Measurements from ENCODE around the gene STK40. TPM values are rescaled to one million over a fixed set of nuclear protein-coding genes. Genes with fewer than 3 reads are reported as not detected.

Gene STK40
- total RNA-seq, 2 experiments from 2014 or later: 43.8 to 83.9 TPM

DNA sequence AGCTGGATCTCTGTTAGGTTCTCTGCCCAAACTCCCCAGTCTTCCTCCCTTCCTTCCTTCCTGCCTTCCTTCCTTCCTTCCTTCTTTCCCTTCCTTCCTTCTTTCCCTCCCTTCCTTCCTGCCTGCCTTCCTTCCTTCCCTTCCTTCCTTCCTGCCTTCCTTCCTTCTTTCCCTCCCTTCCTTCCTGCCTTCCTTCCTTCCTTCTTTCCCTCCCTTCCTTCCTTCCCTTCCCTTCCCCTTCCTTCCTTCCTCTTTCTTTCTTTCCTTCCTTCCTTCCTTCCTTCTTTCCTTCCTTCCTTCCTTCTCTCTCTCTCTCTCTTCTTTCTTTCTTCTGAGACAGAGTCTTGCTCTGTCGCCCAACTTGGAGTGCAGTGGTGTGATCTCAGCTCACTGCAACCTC, 20.7 kb upstream of the STK40 start:
- intact Hi-C loops (cut with micrococcal nuclease; ENCODE audit: unreplicated experiment): no loop called here
- Histone ChIP-seq H4K20me1 (ENCODE audit: insufficient read depth, low read length) (no peaks in the 10 kb centered on the region), H3K9me2 (ENCODE audit: insufficient read depth, low read length) (no peaks in the 10 kb centered on the region), H3K79me2 (ENCODE audit: insufficient read depth, low read depth, low read length) (no peaks in the 10 kb centered on the region), H2AFZ (ENCODE audit: low read length) (no peak overlapping the region), H3K4me1 (ENCODE audit: insufficient read depth, low read length, poor library complexity, severe bottlenecking) (no peaks in the 10 kb centered on the region), H3K9me3 (ENCODE audit: low read length) (peaks cover 6% of the 10 kb centered on the region), H3K4me3 (ENCODE audit: low read depth, low read length, poor library complexity, severe bottlenecking) (no peak overlapping the region), H3K36me3 (ENCODE audit: insufficient read depth, low read length) (no peaks in the 10 kb centered on the region), H3K4me2 (ENCODE audit: low read length) (no peak overlapping the region), H3K27ac (ENCODE audit: low read depth, low read length, poor library complexity, severe bottlenecking) (no peak overlapping the region)
- no TSS peak for BruUV-seq (replicated peaks)
- ChIA-PET CTCF (ENCODE audit: unreplicated experiment) (no interaction called here), POLR2A (no interaction called here)
- DNase-seq (ENCODE audit: low spot score): no peak
- no peak for TF ChIP-seq EZH2phosphoT487 (IDR thresholded peaks at IDR 0.05; ENCODE audit: borderline replicate concordance, low read depth, low read length)
- TF ChIP-seq, protein P1, sequence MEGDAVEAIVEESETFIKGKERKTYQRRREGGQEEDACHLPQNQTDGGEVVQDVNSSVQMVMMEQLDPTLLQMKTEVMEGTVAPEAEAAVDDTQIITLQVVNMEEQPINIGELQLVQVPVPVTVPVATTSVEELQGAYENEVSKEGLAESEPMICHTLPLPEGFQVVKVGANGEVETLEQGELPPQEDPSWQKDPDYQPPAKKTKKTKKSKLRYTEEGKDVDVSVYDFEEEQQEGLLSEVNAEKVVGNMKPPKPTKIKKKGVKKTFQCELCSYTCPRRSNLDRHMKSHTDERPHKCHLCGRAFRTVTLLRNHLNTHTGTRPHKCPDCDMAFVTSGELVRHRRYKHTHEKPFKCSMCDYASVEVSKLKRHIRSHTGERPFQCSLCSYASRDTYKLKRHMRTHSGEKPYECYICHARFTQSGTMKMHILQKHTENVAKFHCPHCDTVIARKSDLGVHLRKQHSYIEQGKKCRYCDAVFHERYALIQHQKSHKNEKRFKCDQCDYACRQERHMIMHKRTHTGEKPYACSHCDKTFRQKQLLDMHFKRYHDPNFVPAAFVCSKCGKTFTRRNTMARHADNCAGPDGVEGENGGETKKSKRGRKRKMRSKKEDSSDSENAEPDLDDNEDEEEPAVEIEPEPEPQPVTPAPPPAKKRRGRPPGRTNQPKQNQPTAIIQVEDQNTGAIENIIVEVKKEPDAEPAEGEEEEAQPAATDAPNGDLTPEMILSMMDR (conservative IDR thresholded peaks at IDR 0.05; ENCODE audit: low read length): no peak

DNA sequence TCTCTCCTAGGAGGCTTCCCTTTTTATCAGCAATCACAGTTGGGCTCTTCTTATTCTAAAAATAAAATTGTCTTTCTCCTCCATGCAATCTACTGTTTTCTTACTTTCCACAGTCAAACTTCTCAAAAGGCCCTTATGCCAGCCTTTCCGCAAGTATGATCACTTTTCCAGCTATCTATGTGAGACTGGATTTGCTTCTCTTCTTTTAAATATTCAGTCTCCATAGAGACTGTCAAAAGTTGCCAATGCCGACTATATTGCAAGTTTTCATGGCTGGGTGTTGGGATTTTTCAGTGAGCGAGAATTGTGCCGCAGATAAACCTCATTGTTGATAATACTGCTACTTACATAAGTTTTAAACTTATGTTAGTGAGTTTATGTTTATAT, 16.8 kb upstream of the STK40 start:
- ChIA-PET POLR2A (interaction anchor here (0.5 to 0.6 kb wide), 2 partner anchors 14 to 18 kb away, joined by 3 read pairs; no protein-coding TSS in a partner anchor), CTCF (ENCODE audit: unreplicated experiment) (no interaction called here)
- Histone ChIP-seq H3K9me2 (ENCODE audit: insufficient read depth, low read length) (no peaks in the 10 kb centered on the region), H3K4me1 (ENCODE audit: insufficient read depth, low read length, poor library complexity, severe bottlenecking) (peaks cover 16% of the 10 kb centered on the region), H3K36me3 (ENCODE audit: insufficient read depth, low read length) (no peaks in the 10 kb centered on the region), H2AFZ (ENCODE audit: low read length) (no peak overlapping the region), H3K9me3 (ENCODE audit: low read length) (peaks cover 8% of the 10 kb centered on the region; the same call in 1 of the 2 replicates), H3K4me3 (ENCODE audit: low read depth, low read length, poor library complexity, severe bottlenecking) (no peak overlapping the region), H3K79me2 (ENCODE audit: insufficient read depth, low read depth, low read length) (no peaks in the 10 kb centered on the region), H3K4me2 (ENCODE audit: low read length) (no peak overlapping the region), H3K27ac (ENCODE audit: low read depth, low read length, poor library complexity, severe bottlenecking) (no peak overlapping the region), H4K20me1 (ENCODE audit: insufficient read depth, low read length) (no peaks in the 10 kb centered on the region)
- no TSS peak for BruUV-seq (replicated peaks)
- intact Hi-C loops (cut with micrococcal nuclease; ENCODE audit: unreplicated experiment): no loop called here
- TF ChIP-seq, protein P1 (conservative IDR thresholded peaks at IDR 0.05; ENCODE audit: low read length): no peak
- TF ChIP-seq EZH2phosphoT487 (IDR thresholded peaks at IDR 0.05; ENCODE audit: borderline replicate concordance, low read depth, low read length): no peak
- DNase-seq (ENCODE audit: low spot score): no peak

DNA sequence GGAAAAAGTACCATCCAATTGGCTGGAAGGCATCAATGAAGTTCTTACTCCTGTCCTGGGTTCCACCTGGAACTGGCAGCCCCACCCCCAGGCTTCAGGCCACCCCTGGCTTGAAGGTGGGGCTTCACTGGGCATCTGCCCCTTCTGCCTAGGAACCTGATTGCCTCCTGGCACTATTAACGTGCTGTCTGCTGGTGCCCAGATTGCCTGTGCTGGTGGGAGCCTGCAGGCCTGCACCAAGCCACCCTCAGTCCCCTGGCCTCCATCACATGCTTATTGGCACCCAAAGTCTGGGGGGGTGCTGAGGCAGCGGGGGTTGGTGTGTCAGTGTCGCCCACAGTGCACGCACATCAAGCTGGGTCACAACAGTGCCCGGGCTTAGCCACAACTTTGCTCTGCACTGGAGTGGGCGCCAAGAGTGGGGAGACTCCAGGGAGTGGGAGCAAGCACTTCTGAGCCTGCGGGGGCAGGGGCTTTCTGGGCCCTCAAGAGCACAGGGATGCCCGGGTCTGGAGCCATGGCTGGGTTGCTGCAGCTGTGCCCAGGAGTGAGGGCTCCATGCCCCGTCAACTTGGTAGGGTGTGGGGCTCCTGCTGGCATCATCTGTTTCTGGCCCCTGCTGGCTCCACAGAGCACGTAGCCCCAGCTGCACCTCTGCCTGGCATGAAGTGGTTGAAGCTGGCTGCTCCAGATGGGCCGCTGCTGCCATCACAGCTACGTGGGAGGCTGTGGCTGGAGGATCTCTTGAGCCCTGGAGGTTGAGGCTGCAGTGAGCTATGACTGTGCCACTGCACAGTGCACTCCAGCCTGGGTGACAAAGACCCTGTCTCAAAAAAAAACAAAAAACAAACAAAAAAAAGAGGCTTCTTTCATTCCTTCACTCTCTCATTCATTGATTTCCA, 16.1 kb upstream of the STK40 start:
- no peaks in the 10 kb centered on the region for H4K20me1 ChIP-seq (ENCODE audit: insufficient read depth, low read length)
- peaks cover 16% of the 10 kb centered on the region for H3K4me1 ChIP-seq (ENCODE audit: insufficient read depth, low read length, poor library complexity, severe bottlenecking)
- no peak overlapping the region for H2AFZ ChIP-seq (ENCODE audit: low read length)
- TF ChIP-seq EZH2phosphoT487 (IDR thresholded peaks at IDR 0.05; ENCODE audit: borderline replicate concordance, low read depth, low read length): no peak
- TF ChIP-seq, protein P1 (conservative IDR thresholded peaks at IDR 0.05; ENCODE audit: low read length): no peak
- POLR2A ChIA-PET: interaction anchor here (0.6 kb wide), 1 partner anchor 14 kb away, joined by 3 read pairs; no protein-coding TSS in a partner anchor
- BruUV-seq (replicated peaks): no TSS peak
- peaks cover 8% of the 10 kb centered on the region; the same call in 1 of the 2 replicates for H3K9me3 ChIP-seq (ENCODE audit: low read length)
- no peak overlapping the region for H3K27ac ChIP-seq (ENCODE audit: low read depth, low read length, poor library complexity, severe bottlenecking)
- intact Hi-C loops (cut with micrococcal nuclease; ENCODE audit: unreplicated experiment): no loop called here
- CTCF ChIA-PET (ENCODE audit: unreplicated experiment): no interaction called here
- H3K9me2 ChIP-seq (ENCODE audit: insufficient read depth, low read length): no peaks in the 10 kb centered on the region
- no peaks in the 10 kb centered on the region for H3K36me3 ChIP-seq (ENCODE audit: insufficient read depth, low read length)
- DNase-seq (ENCODE audit: low spot score): no peak
- H3K79me2 ChIP-seq (ENCODE audit: insufficient read depth, low read depth, low read length): peaks cover 3% of the 10 kb centered on the region; the same call in 1 of the 2 replicates
- H3K4me2 ChIP-seq (ENCODE audit: low read length): no peak overlapping the region
- no peak overlapping the region for H3K4me3 ChIP-seq (ENCODE audit: low read depth, low read length, poor library complexity, severe bottlenecking)

Measured in OCI-LY7 (cell line).